Keratinocyte (primary cell): ENCODE results near the gene MMP2. TPM values are rescaled to one million over a fixed set of nuclear protein-coding genes. Genes with fewer than 3 reads are reported as not detected.

Source experiments
- DNase-seq: peaks from one replicate; pipeline ENCODE4 v3.0.0-alpha.2; 2011; ENCODE audit warnings: low read depth, missing footprints, low spot score
- FAIRE-seq: peaks from 2 replicates; lab custom pipeline; 2011; peaks lifted over from hg19 to GRCh38; lab: Jason Lieb, UNC
- H2AFZ ChIP-seq: 2 replicates; pipeline ENCODE4 v1.6.0; 2012; ENCODE audit warnings: low read length, control low read depth, inconsistent platforms; ENCODE audit not compliant: control insufficient read depth
- H3K27ac ChIP-seq: 2 replicates; pipeline ENCODE4 v1.5.1; 2011; ENCODE audit warnings: low read length; ENCODE audit not compliant: control insufficient read depth, insufficient read depth
- H3K27me3 ChIP-seq: 3 replicates; pipeline ENCODE4 v1.6.0; 2011; ENCODE audit warnings: low read length; ENCODE audit not compliant: control insufficient read depth, insufficient read depth; ENCODE audit errors: extremely low read depth
- H3K36me3 ChIP-seq, 2 experiments: 2 replicates in 1 of 2; 3 replicates in 1 of 2; pipeline ENCODE4 v1.5.1; 2011; ENCODE audit warnings: low read length in 2 of 2, mild to moderate bottlenecking in 1 of 2; ENCODE audit not compliant: control insufficient read depth in 2 of 2, insufficient read depth in 2 of 2; ENCODE audit errors: extremely low read depth in 1 of 2
- H3K4me1 ChIP-seq: 3 replicates; pipeline ENCODE4 v1.5.1; 2011; ENCODE audit warnings: low read length; ENCODE audit not compliant: control insufficient read depth, insufficient read depth; ENCODE audit errors: extremely low read depth
- H3K4me2 ChIP-seq: 3 replicates; pipeline ENCODE4 v1.6.0; 2011; ENCODE audit warnings: low read depth, low read length; ENCODE audit not compliant: control insufficient read depth, insufficient read depth; ENCODE audit errors: extremely low read depth
- H3K4me3 ChIP-seq, 3 experiments: fragments of 200-600 bp in 1 of 3; sonication (generic) in 1 of 3; 2 replicates in 2 of 3; 3 replicates in 1 of 3; pipeline ENCODE4 v1.5.1; 2011 to 2016; ENCODE audit warnings: low read length in 3 of 3, mild to moderate bottlenecking in 3 of 3, control low read depth in 2 of 3, inconsistent platforms in 1 of 3, low read depth in 1 of 3, mixed read lengths in 1 of 3, mixed run types in 1 of 3, moderate library complexity in 1 of 3; ENCODE audit not compliant: control insufficient read depth in 2 of 3, insufficient read depth in 2 of 3; ENCODE audit errors: extremely low read depth in 1 of 3
- H3K79me2 ChIP-seq: 2 replicates; pipeline ENCODE4 v1.6.0; 2012; ENCODE audit warnings: low read length; ENCODE audit not compliant: control insufficient read depth, insufficient read depth
- H3K9ac ChIP-seq: 3 replicates; pipeline ENCODE4 v1.6.0; 2011; ENCODE audit warnings: low read length; ENCODE audit not compliant: control insufficient read depth, insufficient read depth; ENCODE audit errors: extremely low read depth
- H3K9me1 ChIP-seq: 3 replicates; pipeline ENCODE4 v1.6.0; 2011; ENCODE audit warnings: low read length; ENCODE audit not compliant: control insufficient read depth, insufficient read depth; ENCODE audit errors: extremely low read depth
- H3K9me3 ChIP-seq: 2 replicates; pipeline ENCODE4 v1.5.1; 2012; ENCODE audit warnings: low read depth, low read length; ENCODE audit not compliant: control insufficient read depth
- H4K20me1 ChIP-seq: 3 replicates; pipeline ENCODE4 v1.6.0; 2011; ENCODE audit warnings: low read length; ENCODE audit not compliant: control insufficient read depth, insufficient read depth; ENCODE audit errors: extremely low read depth
- EZH2 ChIP-seq: IDR thresholded peaks from one replicate; pipeline ENCODE4 v1.6.1; 2012; ENCODE audit warnings: inconsistent platforms, mild to moderate bottlenecking, low read length, moderate library complexity
- dilution Hi-C: fragments of 300-500 bp; cut with MboI; formaldehyde crosslinking; loops from one replicate; pipeline ENCODE4 v1.7.0; 2020; ENCODE audit warnings: low sequenced_read_pairs; ENCODE audit not compliant: extremely low pct_ligation_motif_present
- polyA plus RNA-seq, 5 experiments: library from polyadenylated mRNA; depleted of rRNA in 3 of 5; stranded (reverse) in 3 of 5; stranded (forward) in 1 of 5; unstranded in 1 of 5; fragments of >200 nt; gene quantifications; 1 replicate in 1 of 5; 2 replicates in 3 of 5; 3 replicates in 1 of 5; pipeline versions ENCODE4 v1.2.1 to v1.2.3, GENCODE V29; 2011 to 2012; ENCODE audit warnings: missing spikeins in 2 of 5, low read depth in 1 of 5, low replicate concordance in 1 of 5
- TF ChIP-seq, protein P1 (sequence below), 3 experiments: IDR thresholded peaks in 1 of 3; conservative IDR thresholded peaks in 1 of 3; optimal IDR thresholded peaks in 1 of 3; 2 replicates in 2 of 3; 3 replicates in 1 of 3; pipeline versions ENCODE3 to v1.5.1; 2011; ENCODE audit warnings: low read length in 3 of 3, mild to moderate bottlenecking in 3 of 3, moderate library complexity in 2 of 3, control low read depth in 1 of 3, inconsistent platforms in 1 of 3; ENCODE audit not compliant: insufficient read depth in 2 of 3; ENCODE audit errors: extremely low read depth in 1 of 3

MMP2 gene
- polyA plus RNA-seq, 1 donor (not counting 4 experiments of a cell fraction or from before 2014, with no cell fraction given), result 59.2 TPM

DNA sequence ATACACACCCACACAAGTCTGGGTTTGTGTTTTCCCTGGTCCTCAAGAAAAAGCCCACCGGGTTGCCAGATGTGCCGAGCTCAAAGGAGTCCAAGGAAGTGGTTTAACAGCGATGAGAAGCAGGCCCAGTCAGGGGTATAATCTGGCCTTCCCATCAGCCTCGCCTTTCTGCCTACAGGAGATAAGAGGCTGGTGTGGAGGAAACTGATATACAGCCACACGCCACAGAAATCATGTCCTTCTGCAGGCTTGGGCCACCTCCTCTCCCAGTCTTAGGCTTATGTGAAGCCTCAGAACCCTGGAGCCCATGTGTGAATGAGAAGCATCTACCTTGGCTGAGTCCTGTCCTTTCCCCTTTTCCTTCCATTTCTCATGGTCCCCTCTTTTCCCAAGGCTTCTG, 43.6 kb upstream of the MMP2 start:
- no peak overlapping the region for H3K4me2 ChIP-seq
- H3K27ac ChIP-seq, result no peak overlapping the region
- TF ChIP-seq, protein P1, sequence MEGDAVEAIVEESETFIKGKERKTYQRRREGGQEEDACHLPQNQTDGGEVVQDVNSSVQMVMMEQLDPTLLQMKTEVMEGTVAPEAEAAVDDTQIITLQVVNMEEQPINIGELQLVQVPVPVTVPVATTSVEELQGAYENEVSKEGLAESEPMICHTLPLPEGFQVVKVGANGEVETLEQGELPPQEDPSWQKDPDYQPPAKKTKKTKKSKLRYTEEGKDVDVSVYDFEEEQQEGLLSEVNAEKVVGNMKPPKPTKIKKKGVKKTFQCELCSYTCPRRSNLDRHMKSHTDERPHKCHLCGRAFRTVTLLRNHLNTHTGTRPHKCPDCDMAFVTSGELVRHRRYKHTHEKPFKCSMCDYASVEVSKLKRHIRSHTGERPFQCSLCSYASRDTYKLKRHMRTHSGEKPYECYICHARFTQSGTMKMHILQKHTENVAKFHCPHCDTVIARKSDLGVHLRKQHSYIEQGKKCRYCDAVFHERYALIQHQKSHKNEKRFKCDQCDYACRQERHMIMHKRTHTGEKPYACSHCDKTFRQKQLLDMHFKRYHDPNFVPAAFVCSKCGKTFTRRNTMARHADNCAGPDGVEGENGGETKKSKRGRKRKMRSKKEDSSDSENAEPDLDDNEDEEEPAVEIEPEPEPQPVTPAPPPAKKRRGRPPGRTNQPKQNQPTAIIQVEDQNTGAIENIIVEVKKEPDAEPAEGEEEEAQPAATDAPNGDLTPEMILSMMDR (optimal IDR thresholded peaks at IDR 0.05 in 1 of 3, IDR thresholded peaks at IDR 0.05 in 1 of 3, conservative IDR thresholded peaks at IDR 0.05 in 1 of 3; ENCODE audit: extremely low read depth in 1 of 3, insufficient read depth in 2 of 3, low read length in 3 of 3), result no peak
- DNase-seq (no peak), FAIRE-seq (no peak)
- H2AFZ ChIP-seq, result no peak overlapping the region
- no peaks in the 10 kb centered on the region for H4K20me1 ChIP-seq
- dilution Hi-C loops, result no loop called here
- no peaks in the 10 kb centered on the region for H3K36me3 ChIP-seq
- no peaks in the 10 kb centered on the region for H3K9me1 ChIP-seq
- no peaks in the 10 kb centered on the region for H3K9me3 ChIP-seq
- no peak overlapping the region for H3K4me3 ChIP-seq
- H3K79me2 ChIP-seq, result no peaks in the 10 kb centered on the region
- peaks cover 12% of the 10 kb centered on the region for H3K4me1 ChIP-seq
- peaks cover 23% of the 10 kb centered on the region for H3K27me3 ChIP-seq
- no peak overlapping the region for H3K9ac ChIP-seq

- Histone ChIP-seq H4K20me1 (no peaks in the 10 kb centered on the region), H3K4me3 (no peak overlapping the region), H3K4me2 (no peak overlapping the region), H3K27me3 (peaks cover 23% of the 10 kb centered on the region), H3K36me3 (no peaks in the 10 kb centered on the region), H3K9ac (no peak overlapping the region), H3K9me3 (no peaks in the 10 kb centered on the region), H3K9me1 (no peaks in the 10 kb centered on the region), H3K79me2 (no peaks in the 10 kb centered on the region), H3K27ac (no peak overlapping the region), H3K4me1 (peaks cover 12% of the 10 kb centered on the region), H2AFZ (no peak overlapping the region)
- DNase-seq (no peak), FAIRE-seq (no peak)
- dilution Hi-C loops, result no loop called here
- no peak for TF ChIP-seq EZH2
- TF ChIP-seq, protein P1 (optimal IDR thresholded peaks at IDR 0.05 in 1 of 3, IDR thresholded peaks at IDR 0.05 in 1 of 3, conservative IDR thresholded peaks at IDR 0.05 in 1 of 3; ENCODE audit: extremely low read depth in 1 of 3, insufficient read depth in 2 of 3, low read length in 3 of 3), result no peak
These were observed 42.4 kb upstream of the MMP2 start for GRCh38 chr16:55436587-55436986.
